Stomach (tissue), 4 donors: ENCODE results near the gene VSTM2L.

Source experiments
- EP300 ChIP-seq: sonication (generic); formaldehyde crosslinking; IDR thresholded peaks from one replicate; pipeline ENCODE4 v1.6.1; 2017; ENCODE audit warnings: antibody characterized with exemption
- POLR2A ChIP-seq, 4 donors: fragments of 450-650 bp; IDR thresholded peaks; one replicate each; pipeline ENCODE4 v1.6.1; 2016; ENCODE audit warnings: antibody characterized with exemption in 4 of 4, control low read depth in 2 of 4, mild to moderate bottlenecking in 1 of 4, moderate library complexity in 1 of 4
- POLR2AphosphoS5 ChIP-seq, 3 donors: sonication (generic); formaldehyde crosslinking; IDR thresholded peaks; one replicate each; pipeline ENCODE4 v1.6.1; 2016; ENCODE audit warnings: antibody characterized with exemption in 3 of 3
- TF ChIP-seq, protein P1 (sequence below), 7 experiments: fragments of 450-650 bp in 4 of 7; fragments of 200-600 bp in 3 of 7; sonication (generic) in 3 of 7; IDR thresholded peaks; one replicate each; pipeline ENCODE4 v1.5.1; 2016 to 2019; ENCODE audit warnings: antibody characterized with exemption in 7 of 7, control low read depth in 2 of 7, mild to moderate bottlenecking in 1 of 7

DNA sequence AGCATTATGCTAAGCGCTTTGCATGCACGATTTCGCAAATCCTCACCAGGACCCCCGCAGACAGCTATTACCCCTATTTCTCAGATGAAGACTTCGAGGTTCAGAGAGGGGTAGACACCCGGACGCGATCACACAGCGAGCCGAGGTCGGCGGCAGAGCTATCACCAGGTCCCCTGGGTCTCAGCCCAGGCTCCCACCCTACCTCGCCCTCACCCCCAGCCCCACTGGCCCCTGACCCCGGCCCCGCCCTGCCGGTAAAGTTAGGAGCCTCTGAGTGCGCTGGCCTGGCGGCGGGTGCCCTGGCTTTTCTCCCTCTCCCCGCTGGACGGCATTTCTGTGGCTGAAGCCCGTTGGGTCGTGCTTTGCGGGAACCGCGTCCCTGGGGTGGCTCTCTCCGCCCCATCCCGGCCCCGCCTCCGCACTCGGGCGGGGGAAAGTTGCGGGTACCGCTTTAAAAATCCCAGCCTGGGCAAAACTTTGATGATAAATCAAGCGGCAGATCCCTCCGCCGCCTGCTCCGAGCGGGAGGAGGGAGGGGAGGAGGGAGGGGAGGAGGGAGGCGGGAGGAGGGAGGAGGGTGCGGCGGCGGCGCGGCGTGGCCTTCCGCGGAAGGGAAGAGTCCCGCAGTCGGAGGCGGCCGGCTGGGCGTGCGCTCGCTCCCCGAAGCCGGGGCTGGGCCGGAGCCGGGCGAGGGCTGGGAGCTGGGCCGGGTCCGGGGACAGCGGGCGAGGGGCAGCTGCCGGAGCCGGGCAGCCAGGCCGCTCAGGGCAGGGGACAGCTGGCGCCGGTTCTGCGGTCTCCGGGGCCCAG is at the start of gene VSTM2L:
- TF ChIP-seq, protein P1, sequence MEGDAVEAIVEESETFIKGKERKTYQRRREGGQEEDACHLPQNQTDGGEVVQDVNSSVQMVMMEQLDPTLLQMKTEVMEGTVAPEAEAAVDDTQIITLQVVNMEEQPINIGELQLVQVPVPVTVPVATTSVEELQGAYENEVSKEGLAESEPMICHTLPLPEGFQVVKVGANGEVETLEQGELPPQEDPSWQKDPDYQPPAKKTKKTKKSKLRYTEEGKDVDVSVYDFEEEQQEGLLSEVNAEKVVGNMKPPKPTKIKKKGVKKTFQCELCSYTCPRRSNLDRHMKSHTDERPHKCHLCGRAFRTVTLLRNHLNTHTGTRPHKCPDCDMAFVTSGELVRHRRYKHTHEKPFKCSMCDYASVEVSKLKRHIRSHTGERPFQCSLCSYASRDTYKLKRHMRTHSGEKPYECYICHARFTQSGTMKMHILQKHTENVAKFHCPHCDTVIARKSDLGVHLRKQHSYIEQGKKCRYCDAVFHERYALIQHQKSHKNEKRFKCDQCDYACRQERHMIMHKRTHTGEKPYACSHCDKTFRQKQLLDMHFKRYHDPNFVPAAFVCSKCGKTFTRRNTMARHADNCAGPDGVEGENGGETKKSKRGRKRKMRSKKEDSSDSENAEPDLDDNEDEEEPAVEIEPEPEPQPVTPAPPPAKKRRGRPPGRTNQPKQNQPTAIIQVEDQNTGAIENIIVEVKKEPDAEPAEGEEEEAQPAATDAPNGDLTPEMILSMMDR (IDR thresholded peaks at IDR 0.05): no peak
- TF ChIP-seq EP300 (no peak), POLR2A (IDR thresholded peaks at IDR 0.05) (no peak), POLR2AphosphoS5 (IDR thresholded peaks at IDR 0.05) (no peak)
